Measurements from ENCODE around the gene AJAP1. TPM values are rescaled to one million over a fixed set of nuclear protein-coding genes. Genes with fewer than 3 reads are reported as not detected.

AJAP1 gene
- total RNA-seq, 1 donor from 2014 or later, result 0.26 TPM

- Histone ChIP-seq H3K36me3 (ENCODE audit: control insufficient read depth, insufficient read depth, low read length) (no peaks in the 10 kb centered on the region), H3K27me3 (ENCODE audit: control insufficient read depth, insufficient read depth, low read length) (no peaks in the 10 kb centered on the region), H3K4me3 (ENCODE audit: low read depth, low read length) (no peak overlapping the region)
- DNase-seq (ENCODE audit: low read depth) (no peak), FAIRE-seq (no peak)
- TF ChIP-seq, protein P1, sequence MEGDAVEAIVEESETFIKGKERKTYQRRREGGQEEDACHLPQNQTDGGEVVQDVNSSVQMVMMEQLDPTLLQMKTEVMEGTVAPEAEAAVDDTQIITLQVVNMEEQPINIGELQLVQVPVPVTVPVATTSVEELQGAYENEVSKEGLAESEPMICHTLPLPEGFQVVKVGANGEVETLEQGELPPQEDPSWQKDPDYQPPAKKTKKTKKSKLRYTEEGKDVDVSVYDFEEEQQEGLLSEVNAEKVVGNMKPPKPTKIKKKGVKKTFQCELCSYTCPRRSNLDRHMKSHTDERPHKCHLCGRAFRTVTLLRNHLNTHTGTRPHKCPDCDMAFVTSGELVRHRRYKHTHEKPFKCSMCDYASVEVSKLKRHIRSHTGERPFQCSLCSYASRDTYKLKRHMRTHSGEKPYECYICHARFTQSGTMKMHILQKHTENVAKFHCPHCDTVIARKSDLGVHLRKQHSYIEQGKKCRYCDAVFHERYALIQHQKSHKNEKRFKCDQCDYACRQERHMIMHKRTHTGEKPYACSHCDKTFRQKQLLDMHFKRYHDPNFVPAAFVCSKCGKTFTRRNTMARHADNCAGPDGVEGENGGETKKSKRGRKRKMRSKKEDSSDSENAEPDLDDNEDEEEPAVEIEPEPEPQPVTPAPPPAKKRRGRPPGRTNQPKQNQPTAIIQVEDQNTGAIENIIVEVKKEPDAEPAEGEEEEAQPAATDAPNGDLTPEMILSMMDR (IDR thresholded peaks at IDR 0.05; ENCODE audit: insufficient read depth, low read length, severe bottlenecking), result no peak
Observed at GRCh38 chr1:4755864-4756504, 101.6 kb downstream of the AJAP1 start.

DNA sequence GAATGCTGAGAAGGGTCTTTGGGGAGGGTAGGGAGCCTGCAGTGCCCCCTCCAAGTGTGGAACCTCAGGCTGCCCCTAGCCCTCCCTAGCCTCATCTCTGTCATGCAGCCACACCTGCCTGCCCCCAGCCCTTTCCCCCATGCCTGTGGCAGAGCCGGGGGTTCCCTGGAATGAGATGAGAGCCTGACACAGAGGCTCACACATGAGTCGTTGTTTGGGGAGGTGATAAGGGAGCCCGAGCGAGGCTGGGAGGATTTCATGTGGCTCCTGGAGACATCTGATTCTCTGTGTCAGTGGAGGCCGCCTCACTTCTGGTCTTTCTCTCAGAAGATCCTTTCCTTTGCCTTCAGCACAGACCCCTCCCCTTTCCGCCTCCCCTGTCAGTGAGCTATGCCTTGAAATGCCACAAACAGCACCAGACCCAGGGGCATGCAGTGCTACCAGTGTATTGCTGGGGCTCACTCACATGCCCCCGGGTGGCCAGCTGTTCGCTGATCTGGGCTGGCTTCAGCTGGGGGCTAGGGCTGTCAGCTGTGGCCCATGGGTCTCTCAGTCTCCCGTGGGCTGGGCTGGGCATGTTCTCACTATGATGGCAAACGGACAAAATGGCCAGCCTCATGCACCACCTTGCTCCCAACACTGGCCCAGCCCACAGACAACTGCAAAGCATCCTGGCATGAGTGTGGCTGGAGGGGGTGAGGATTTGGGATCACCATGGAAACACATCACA is 102.6 kb downstream of the AJAP1 start:
- Histone ChIP-seq H3K4me3 (ENCODE audit: low read depth, low read length) (no peak overlapping the region), H3K27me3 (ENCODE audit: control insufficient read depth, insufficient read depth, low read length) (no peaks in the 10 kb centered on the region), H3K36me3 (ENCODE audit: control insufficient read depth, insufficient read depth, low read length) (no peaks in the 10 kb centered on the region)
- DNase-seq (ENCODE audit: low read depth), result no peak
- TF ChIP-seq, protein P1 (IDR thresholded peaks at IDR 0.05; ENCODE audit: insufficient read depth, low read length, severe bottlenecking), result no peak
- no peak for FAIRE-seq

- DNase-seq (ENCODE audit: low read depth) (no peak), FAIRE-seq (no peak)
- no peak overlapping the region for H3K4me3 ChIP-seq (ENCODE audit: low read depth, low read length)
- TF ChIP-seq, protein P1 (IDR thresholded peaks at IDR 0.05; ENCODE audit: insufficient read depth, low read length, severe bottlenecking), result no peak
- no peaks in the 10 kb centered on the region for H3K27me3 ChIP-seq (ENCODE audit: control insufficient read depth, insufficient read depth, low read length)
- H3K36me3 ChIP-seq (ENCODE audit: control insufficient read depth, insufficient read depth, low read length), result no peaks in the 10 kb centered on the region
Observed at GRCh38 chr1:4759671-4760070, 105.3 kb downstream of the AJAP1 start.

DNA sequence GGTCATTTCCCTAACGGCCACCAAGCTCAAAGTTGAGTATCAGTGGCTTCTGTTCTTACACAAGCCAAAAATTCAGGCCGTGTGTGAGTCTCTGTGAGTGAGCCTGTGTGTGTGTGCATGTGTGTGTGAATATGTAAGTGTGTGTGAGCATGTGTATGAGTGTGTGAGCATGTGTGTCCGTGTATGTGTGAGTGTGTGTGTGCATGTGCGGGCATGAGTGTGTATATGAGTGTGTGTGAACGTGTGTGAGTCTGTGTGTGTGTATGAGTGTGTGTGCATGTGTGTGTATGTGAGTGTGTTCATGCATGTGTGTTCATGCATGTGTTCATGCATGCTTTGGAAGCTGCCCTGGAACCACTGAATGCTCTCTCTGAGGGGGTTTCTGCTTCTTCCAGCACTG is 105.7 kb downstream of the AJAP1 start:
- DNase-seq (ENCODE audit: low read depth), result no peak
- peak; percentile 93 for FAIRE-seq
- TF ChIP-seq, protein P1 (IDR thresholded peaks at IDR 0.05; ENCODE audit: insufficient read depth, low read length, severe bottlenecking), result no peak

GRCh38 chr1:4761324-4761723 is 106.9 kb downstream of the AJAP1 start:
- TF ChIP-seq, protein P1 (IDR thresholded peaks at IDR 0.05; ENCODE audit: insufficient read depth, low read length, severe bottlenecking), result no peak
- DNase-seq (ENCODE audit: low read depth) (no peak), FAIRE-seq (no peak)
- Histone ChIP-seq H3K36me3 (ENCODE audit: control insufficient read depth, insufficient read depth, low read length) (no peaks in the 10 kb centered on the region), H3K4me3 (ENCODE audit: low read depth, low read length) (no peak overlapping the region), H3K27me3 (ENCODE audit: control insufficient read depth, insufficient read depth, low read length) (no peaks in the 10 kb centered on the region)

More for the DNA sequence above, 105.7 kb downstream of the AJAP1 start:
- H3K36me3 ChIP-seq (ENCODE audit: control insufficient read depth, insufficient read depth, low read length), result no peaks in the 10 kb centered on the region
- no peaks in the 10 kb centered on the region for H3K27me3 ChIP-seq (ENCODE audit: control insufficient read depth, insufficient read depth, low read length)
- H3K4me3 ChIP-seq (ENCODE audit: low read depth, low read length), result no peak overlapping the region
